Fibroblast of lung (primary cell): ENCODE measurements around the gene ANKS3. TPM values are rescaled to one million over a fixed set of nuclear protein-coding genes. Genes with fewer than 3 reads are reported as not detected.

Source experiments
- DNase-seq, 2 donors: peaks; one replicate each; pipeline versions ENCODE4 v3.0.0 to v3.0.0-alpha.2; 2010; ENCODE audit warnings: low read depth in 2 of 2
- H2AFZ ChIP-seq: 2 replicates; pipeline ENCODE4 v1.5.1; 2012; ENCODE audit warnings: low read length, control low read depth, inconsistent platforms
- H3K27ac ChIP-seq: 2 replicates; pipeline ENCODE4 v1.5.1; 2011; ENCODE audit warnings: low read length, control low read depth; ENCODE audit not compliant: insufficient read depth
- H3K27me3 ChIP-seq: 2 replicates; pipeline ENCODE4 v1.5.1; 2011; ENCODE audit warnings: mild to moderate bottlenecking, low read length; ENCODE audit not compliant: control insufficient read depth, insufficient read depth
- H3K36me3 ChIP-seq: 2 replicates; pipeline ENCODE4 v1.5.1; 2011; ENCODE audit warnings: low read length; ENCODE audit not compliant: control insufficient read depth, insufficient read depth
- H3K4me1 ChIP-seq: 2 replicates; pipeline ENCODE4 v1.5.1; 2011; ENCODE audit warnings: low read length; ENCODE audit not compliant: control insufficient read depth, insufficient read depth; ENCODE audit errors: extremely low read depth
- H3K4me2 ChIP-seq: 2 replicates; pipeline ENCODE4 v1.5.1; 2011; ENCODE audit warnings: low read length, control low read depth; ENCODE audit not compliant: insufficient read depth; ENCODE audit errors: extremely low read depth
- H3K4me3 ChIP-seq, 4 experiments: fragments of 200-600 bp in 1 of 4; sonication (generic) in 1 of 4; replicated peaks in 1 of 4; 2 replicates each; pipeline ENCODE4 v1.5.1; 2011 to 2016; ENCODE audit warnings: low read length in 4 of 4, low read depth in 3 of 4, mild to moderate bottlenecking in 3 of 4, control low read depth in 2 of 4, inconsistent platforms in 1 of 4, mixed read lengths in 1 of 4; ENCODE audit not compliant: insufficient read depth in 1 of 4; ENCODE audit errors: control extremely low read depth in 1 of 4
- H3K79me2 ChIP-seq: 2 replicates; pipeline ENCODE4 v1.5.1; 2012; ENCODE audit warnings: mild to moderate bottlenecking, low read length, inconsistent platforms; ENCODE audit not compliant: control insufficient read depth, insufficient read depth
- H3K9ac ChIP-seq: 2 replicates; pipeline ENCODE4 v1.5.1; 2011; ENCODE audit warnings: mild to moderate bottlenecking, low read length, control low read depth; ENCODE audit not compliant: insufficient read depth
- H3K9me3 ChIP-seq: 2 replicates; pipeline ENCODE4 v1.5.1; 2012; ENCODE audit warnings: low read depth, low read length; ENCODE audit not compliant: control insufficient read depth, insufficient read depth
- H4K20me1 ChIP-seq: 2 replicates; pipeline ENCODE4 v1.5.1; 2011; ENCODE audit warnings: low read length; ENCODE audit not compliant: control insufficient read depth, insufficient read depth; ENCODE audit errors: extremely low read depth
- CTCF ChIP-seq, 2 donors: IDR thresholded peaks in 1 of 2; conservative IDR thresholded peaks in 1 of 2; 1 replicate in 1 of 2; 2 replicates in 1 of 2; pipeline ENCODE4 v1.5.1; 2011 to 2012; ENCODE audit warnings: low read length in 2 of 2, control low read depth in 1 of 2, inconsistent platforms in 1 of 2, low read depth in 1 of 2, mild to moderate bottlenecking in 1 of 2
- EZH2 ChIP-seq: IDR thresholded peaks from 2 replicates; pipeline ENCODE4 v1.5.1; 2012; ENCODE audit warnings: low read length, control low read depth, mild to moderate bottlenecking; ENCODE audit errors: missing control alignments
- polyA plus RNA-seq, 2 donors: library from polyadenylated mRNA; depleted of rRNA in 1 of 2; stranded (reverse) in 1 of 2; unstranded in 1 of 2; fragments of >200 nt; gene quantifications; 2 replicates each; pipeline ENCODE4 v1.2.1, GENCODE V29; 2011 to 2012; ENCODE audit warnings: missing spikeins in 1 of 2
- total RNA-seq: library from RNA; depleted of rRNA; stranded (reverse); fragments of >200 nt; gene quantifications from 2 replicates; pipeline ENCODE4 v1.2.1, GENCODE V29; 2014

ANKS3 gene
- total and polyA plus RNA-seq, 2 donors (not counting 1 experiment from before 2014, with no cell fraction given) = 11.9 to 26.3 TPM

GRCh38 chr16:4699046-4699556 is 35.0 kb downstream of the ANKS3 start:
- no peak for TF ChIP-seq EZH2
- no peak for TF ChIP-seq CTCF (conservative IDR thresholded peaks at IDR 0.05 in 1 of 2, IDR thresholded peaks at IDR 0.05 in 1 of 2; ENCODE audit: low read depth in 1 of 2, low read length in 2 of 2)
- peaks cover 7% of the 10 kb centered on the region for H3K4me1 ChIP-seq
- DNase-seq = no peak
- no peak overlapping the region for H2AFZ ChIP-seq
- no peak overlapping the region for H3K9ac ChIP-seq
- H3K4me3 ChIP-seq = no peak overlapping the region
- peaks cover 2% of the 10 kb centered on the region for H3K79me2 ChIP-seq
- peaks cover 40% of the 10 kb centered on the region for H3K36me3 ChIP-seq
- H4K20me1 ChIP-seq = no peaks in the 10 kb centered on the region
- H3K9me3 ChIP-seq = no peaks in the 10 kb centered on the region
- no peak overlapping the region for H3K4me2 ChIP-seq
- no peaks in the 10 kb centered on the region for H3K27me3 ChIP-seq
- no peak overlapping the region for H3K27ac ChIP-seq

- Histone ChIP-seq H3K27me3 (no peaks in the 10 kb centered on the region), H3K4me2 (no peak overlapping the region), H4K20me1 (no peaks in the 10 kb centered on the region), H3K36me3 (peaks cover 40% of the 10 kb centered on the region), H2AFZ (no peak overlapping the region), H3K9ac (no peak overlapping the region), H3K27ac (no peak overlapping the region), H3K4me1 (peaks cover 7% of the 10 kb centered on the region), H3K79me2 (peaks cover 4% of the 10 kb centered on the region), H3K9me3 (no peaks in the 10 kb centered on the region), H3K4me3 (no peak overlapping the region)
- no peak for DNase-seq
- TF ChIP-seq CTCF (conservative IDR thresholded peaks at IDR 0.05 in 1 of 2, IDR thresholded peaks at IDR 0.05 in 1 of 2; ENCODE audit: low read depth in 1 of 2, low read length in 2 of 2) (no peak), EZH2 (no peak)
These were observed 35.6 kb downstream of the ANKS3 start for GRCh38 chr16:4698321-4699045.

GRCh38 chr16:4697848-4698291 is 36.2 kb downstream of the ANKS3 start:
- TF ChIP-seq EZH2 = no peak
- TF ChIP-seq CTCF (conservative IDR thresholded peaks at IDR 0.05 in 1 of 2, IDR thresholded peaks at IDR 0.05 in 1 of 2; ENCODE audit: low read depth in 1 of 2, low read length in 2 of 2) = no peak
- Histone ChIP-seq H3K4me3 (no peak overlapping the region), H3K4me1 (peaks cover 7% of the 10 kb centered on the region), H3K79me2 (peaks cover 4% of the 10 kb centered on the region), H4K20me1 (no peaks in the 10 kb centered on the region), H2AFZ (no peak overlapping the region), H3K27ac (no peak overlapping the region), H3K4me2 (no peak overlapping the region), H3K36me3 (peaks cover 40% of the 10 kb centered on the region), H3K27me3 (no peaks in the 10 kb centered on the region), H3K9ac (no peak overlapping the region), H3K9me3 (no peaks in the 10 kb centered on the region)
- no peak for DNase-seq
